ENCODE results near the gene UBAP1. TPM values are rescaled to one million over a fixed set of nuclear protein-coding genes. Genes with fewer than 3 reads are reported as not detected.

The UBAP1 gene
- total and polyA plus RNA-seq, 9 of the 15 experiments (the other 6 are each of a cell fraction or from before 2014, with no cell fraction given): 1.3 to 33.4 (median 16.5) TPM

DNA sequence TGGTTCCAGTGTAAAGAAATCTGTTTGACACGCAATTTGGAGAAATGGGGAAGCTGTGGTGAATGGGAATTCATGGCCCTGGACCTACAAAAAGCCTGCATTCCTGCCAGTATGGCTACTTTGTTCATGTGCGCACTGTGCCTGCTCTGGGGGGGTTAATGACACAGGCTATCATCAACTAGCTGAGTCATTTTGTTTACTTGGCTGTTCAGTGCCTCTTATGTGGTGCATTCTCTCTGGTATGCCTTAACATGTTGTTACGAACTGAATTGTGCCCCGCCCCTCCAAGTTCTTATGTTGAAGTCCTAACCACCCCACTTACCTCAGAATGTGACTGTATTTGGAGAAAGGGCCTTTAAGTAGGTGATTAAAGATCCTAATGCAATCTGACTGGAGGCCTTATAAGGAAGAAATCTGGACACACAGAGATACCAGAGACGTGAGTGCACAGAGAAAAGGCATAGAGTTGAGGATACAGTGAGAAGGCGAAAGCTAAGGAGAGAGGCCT is 20.4 kb upstream of the UBAP1 start (continued):
- TF ChIP-seq ZNF639 (CRISPR knock-in tag; conservative IDR thresholded peaks at IDR 0.05 in 1 of 2, IDR thresholded peaks at IDR 0.05 in 1 of 2) (peak in 1 of 2 experiments; percentile 83; a peak in 2 of 4 replicates), CLOCK (CRISPR knock-in tag; IDR thresholded peaks at IDR 0.05; ENCODE audit: borderline replicate concordance) (no peak), ZNF124 (CRISPR knock-in tag; IDR thresholded peaks at IDR 0.05) (no peak), FOSL1 (tag; conservative IDR thresholded peaks at IDR 0.05) (peak; percentile 90), ZNF197 (CRISPR knock-in tag; IDR thresholded peaks at IDR 0.05; ENCODE audit: low read depth) (no peak), YY1 (IDR thresholded peaks at IDR 0.05; ENCODE audit: borderline replicate concordance in 1 of 3, control insufficient read depth in 1 of 3, extremely low read depth in 1 of 3, insufficient read depth in 3 of 3, insufficient read length in 1 of 3, insufficient replicate concordance in 2 of 3, low read depth in 1 of 3, low read length in 2 of 3) (peak in 1 of 3 experiments; percentile 69), SMARCC2 (IDR thresholded peaks at IDR 0.05; ENCODE audit: low read depth) (peak; percentile 37; the same call in 1 of the 2 replicates), ZFX (CRISPR knock-in tag; IDR thresholded peaks at IDR 0.05) (0 out of 2 replicates have a peak, but pooled peaks have one; percentile 22), HEY1 (CRISPR knock-in tag; IDR thresholded peaks at IDR 0.05; ENCODE audit: borderline replicate concordance) (no peak), TRIM24 (IDR thresholded peaks at IDR 0.05) (no peak), NFE2L1 (tag; IDR thresholded peaks at IDR 0.05; ENCODE audit: borderline replicate concordance, low read depth) (peak; percentile 7; the same call in 1 of the 2 replicates), CREB1 (IDR thresholded peaks at IDR 0.05) (no peak), CREB1 (CRISPR knock-in tag; IDR thresholded peaks at IDR 0.05) (no peak), JUN (IDR thresholded peaks at IDR 0.05; ENCODE audit: borderline replicate concordance, low read depth, low read length) (peak; percentile 76; the same call in 1 of the 2 replicates), JUN (CRISPR knock-in tag; IDR thresholded peaks at IDR 0.05; ENCODE audit: borderline replicate concordance) (no peak)
- TF ChIP-seq, protein P1, sequence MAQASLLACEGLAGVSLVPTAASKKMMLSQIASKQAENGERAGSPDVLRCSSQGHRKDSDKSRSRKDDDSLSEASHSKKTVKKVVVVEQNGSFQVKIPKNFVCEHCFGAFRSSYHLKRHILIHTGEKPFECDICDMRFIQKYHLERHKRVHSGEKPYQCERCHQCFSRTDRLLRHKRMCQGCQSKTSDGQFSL (CRISPR knock-in tag; IDR thresholded peaks at IDR 0.05): peak; percentile 50; the same call in 1 of the 2 replicates
- TF ChIP-seq, protein P1 (tag; IDR thresholded peaks at IDR 0.05): peak in 1 of 2 experiments; percentile 60; a peak in 1 of 4 replicates
- TF ChIP-seq, protein P2, sequence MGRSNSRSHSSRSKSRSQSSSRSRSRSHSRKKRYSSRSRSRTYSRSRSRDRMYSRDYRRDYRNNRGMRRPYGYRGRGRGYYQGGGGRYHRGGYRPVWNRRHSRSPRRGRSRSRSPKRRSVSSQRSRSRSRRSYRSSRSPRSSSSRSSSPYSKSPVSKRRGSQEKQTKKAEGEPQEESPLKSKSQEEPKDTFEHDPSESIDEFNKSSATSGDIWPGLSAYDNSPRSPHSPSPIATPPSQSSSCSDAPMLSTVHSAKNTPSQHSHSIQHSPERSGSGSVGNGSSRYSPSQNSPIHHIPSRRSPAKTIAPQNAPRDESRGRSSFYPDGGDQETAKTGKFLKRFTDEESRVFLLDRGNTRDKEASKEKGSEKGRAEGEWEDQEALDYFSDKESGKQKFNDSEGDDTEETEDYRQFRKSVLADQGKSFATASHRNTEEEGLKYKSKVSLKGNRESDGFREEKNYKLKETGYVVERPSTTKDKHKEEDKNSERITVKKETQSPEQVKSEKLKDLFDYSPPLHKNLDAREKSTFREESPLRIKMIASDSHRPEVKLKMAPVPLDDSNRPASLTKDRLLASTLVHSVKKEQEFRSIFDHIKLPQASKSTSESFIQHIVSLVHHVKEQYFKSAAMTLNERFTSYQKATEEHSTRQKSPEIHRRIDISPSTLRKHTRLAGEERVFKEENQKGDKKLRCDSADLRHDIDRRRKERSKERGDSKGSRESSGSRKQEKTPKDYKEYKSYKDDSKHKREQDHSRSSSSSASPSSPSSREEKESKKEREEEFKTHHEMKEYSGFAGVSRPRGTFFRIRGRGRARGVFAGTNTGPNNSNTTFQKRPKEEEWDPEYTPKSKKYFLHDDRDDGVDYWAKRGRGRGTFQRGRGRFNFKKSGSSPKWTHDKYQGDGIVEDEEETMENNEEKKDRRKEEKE (IDR thresholded peaks at IDR 0.05; ENCODE audit: borderline replicate concordance in 1 of 2, control insufficient read depth in 1 of 2, low read depth in 2 of 2, low read length in 1 of 2): no peak
